SJSA1 (cell line): Measurements from ENCODE around the gene TRIP12. TPM values are rescaled to one million over a fixed set of nuclear protein-coding genes. Genes with fewer than 3 reads are reported as not detected.
"Not testable (repeated sequence)": the region's sequence is repeated elsewhere in the genome, so short reads cannot be mapped to it uniquely, and the experiment has no call there.

Experiments
- DNase-seq, 2 experiments: peaks; one replicate each; pipeline ENCODE4 v3.0.0-alpha.2; 2015 to 2020; ENCODE audit warnings: low spot score in 2 of 2, low read depth in 1 of 2
- H3K27ac ChIP-seq: fragments of 250-450 bp; sonication (Bioruptor Pico); 2 replicates; pipeline ENCODE4 v1.5.1; 2020; ENCODE audit warnings: mild to moderate bottlenecking, moderate library complexity
- H3K27me3 ChIP-seq: fragments of 250-450 bp; sonication (Bioruptor Pico); replicated peaks from 2 replicates; pipeline ENCODE4 v1.5.1; 2020; ENCODE audit warnings: mild to moderate bottlenecking, moderate library complexity
- H3K36me3 ChIP-seq: fragments of 250-450 bp; sonication (Bioruptor Pico); 2 replicates; pipeline ENCODE4 v1.5.1; 2020; ENCODE audit warnings: mild to moderate bottlenecking
- H3K4me1 ChIP-seq: fragments of 250-450 bp; sonication (Bioruptor Pico); replicated peaks from 2 replicates; pipeline ENCODE4 v1.6.1; 2021; ENCODE audit warnings: mild to moderate bottlenecking
- H3K4me3 ChIP-seq: fragments of 250-450 bp; sonication (Bioruptor Pico); 2 replicates; pipeline ENCODE4 v1.5.1; 2020; ENCODE audit warnings: mild to moderate bottlenecking
- H3K9me3 ChIP-seq: fragments of 250-450 bp; sonication (Bioruptor Pico); replicated peaks from 2 replicates; pipeline ENCODE4 v1.5.1; 2020; ENCODE audit warnings: mild to moderate bottlenecking
- total RNA-seq: library from RNA; depleted of rRNA; stranded (reverse); fragments of >200 nt; shearing (Covaris generic); gene quantifications from 2 replicates; pipeline ENCODE4 v1.2.3, GENCODE V29; 2014; rRNA removed

TRIP12 gene
- total RNA-seq = 83.1 and 139 TPM in 2 replicates

GRCh38 chr2:229921892-229922448, at the start of gene TRIP12:
TRIP12 (minus strand) TSS chr2:229922009; CDS start chr2:229880079, 41,930 bp downstream.
- Histone ChIP-seq H3K27me3 (no peaks in the 10 kb centered on the region), H3K36me3 (peaks cover 18% of the 10 kb centered on the region), H3K4me3 (peak within 1 kb of the TSS; percentile 73), H3K9me3 (no peaks in the 10 kb centered on the region), H3K27ac (peak within 1 kb of the TSS; percentile 88), H3K4me1 (peaks cover 9% of the 10 kb centered on the region)
- peak; percentile 96 to 99 for DNase-seq

DNA sequence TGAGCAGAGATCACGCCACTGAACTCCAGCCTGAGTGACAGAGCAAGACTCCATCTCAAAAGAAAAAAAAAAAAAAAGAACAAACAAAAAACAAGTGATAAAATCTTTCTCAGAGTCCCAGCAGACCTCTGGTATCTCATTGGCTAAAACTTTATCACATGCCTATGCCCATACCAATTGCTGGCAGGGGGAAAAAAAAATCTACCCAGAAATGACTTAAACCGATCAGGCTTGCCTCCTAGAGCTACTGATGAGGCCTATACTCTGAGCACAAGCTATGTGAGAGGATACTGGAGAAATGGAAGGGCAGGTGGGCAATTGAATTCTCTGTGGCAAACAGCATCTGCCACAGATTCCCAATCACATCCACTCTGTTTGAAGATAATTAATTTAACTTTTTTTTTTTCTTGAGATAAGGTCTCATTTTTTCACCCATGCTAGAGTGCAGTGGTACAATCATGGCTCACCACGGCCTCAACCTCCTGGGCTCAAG, 49.5 kb upstream of the TRIP12 start:
- H3K4me1 ChIP-seq = no peaks in the 10 kb centered on the region
- no peaks in the 10 kb centered on the region for H3K36me3 ChIP-seq
- no peaks in the 10 kb centered on the region for H3K9me3 ChIP-seq
- H3K27ac ChIP-seq = no peak overlapping the region
- no peaks in the 10 kb centered on the region for H3K27me3 ChIP-seq
- DNase-seq = no peak
- no peak overlapping the region for H3K4me3 ChIP-seq

- H3K27ac ChIP-seq = no peak overlapping the region
- no peaks in the 10 kb centered on the region for H3K36me3 ChIP-seq
- no peaks in the 10 kb centered on the region for H3K9me3 ChIP-seq
- H3K4me1 ChIP-seq = no peaks in the 10 kb centered on the region
- H3K4me3 ChIP-seq = no peak overlapping the region
- no peak for DNase-seq
- no peaks in the 10 kb centered on the region for H3K27me3 ChIP-seq
Measured at GRCh38 chr2:229970406-229970805, 48.6 kb upstream of the TRIP12 start.

GRCh38 chr2:229969921-229970320, 48.1 kb upstream of the TRIP12 start:
- DNase-seq = no peak
- H3K27ac ChIP-seq = no peak overlapping the region
- H3K4me3 ChIP-seq = no peak overlapping the region
- H3K36me3 ChIP-seq = no peaks in the 10 kb centered on the region
- H3K4me1 ChIP-seq = no peaks in the 10 kb centered on the region
- H3K9me3 ChIP-seq = no peaks in the 10 kb centered on the region
- no peaks in the 10 kb centered on the region for H3K27me3 ChIP-seq

DNA sequence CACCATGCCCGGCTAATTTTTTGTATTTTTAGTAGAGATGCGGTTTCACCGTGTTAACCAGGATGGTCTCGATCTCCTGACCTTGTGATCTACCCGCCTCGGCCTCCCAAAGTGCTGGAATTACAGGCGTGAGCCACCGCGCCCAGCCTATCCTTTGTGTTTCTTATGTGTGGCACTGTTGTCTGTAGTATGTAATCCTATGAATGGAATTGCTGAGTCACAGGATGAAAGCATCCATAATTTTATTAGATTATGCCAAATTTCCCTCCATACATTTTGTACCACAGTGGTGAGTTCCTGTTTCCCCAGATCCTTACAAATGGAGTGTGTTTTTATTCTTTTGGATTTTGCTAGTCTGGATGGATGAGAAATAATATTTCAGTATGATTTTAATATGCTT, 41.8 kb upstream of the TRIP12 start:
- not testable (repeated sequence) for DNase-seq, H3K27me3 ChIP-seq, H3K9me3 ChIP-seq, H3K36me3 ChIP-seq, H3K27ac ChIP-seq, H3K4me1 ChIP-seq, H3K4me3 ChIP-seq

GRCh38 chr2:229956491-229956890, 34.7 kb upstream of the TRIP12 start:
- H3K27ac ChIP-seq = no peak overlapping the region
- no peaks in the 10 kb centered on the region for H3K36me3 ChIP-seq
- no peak overlapping the region for H3K4me3 ChIP-seq
- no peak for DNase-seq
- H3K4me1 ChIP-seq = no peaks in the 10 kb centered on the region
- H3K27me3 ChIP-seq = no peaks in the 10 kb centered on the region
- no peaks in the 10 kb centered on the region for H3K9me3 ChIP-seq

DNA sequence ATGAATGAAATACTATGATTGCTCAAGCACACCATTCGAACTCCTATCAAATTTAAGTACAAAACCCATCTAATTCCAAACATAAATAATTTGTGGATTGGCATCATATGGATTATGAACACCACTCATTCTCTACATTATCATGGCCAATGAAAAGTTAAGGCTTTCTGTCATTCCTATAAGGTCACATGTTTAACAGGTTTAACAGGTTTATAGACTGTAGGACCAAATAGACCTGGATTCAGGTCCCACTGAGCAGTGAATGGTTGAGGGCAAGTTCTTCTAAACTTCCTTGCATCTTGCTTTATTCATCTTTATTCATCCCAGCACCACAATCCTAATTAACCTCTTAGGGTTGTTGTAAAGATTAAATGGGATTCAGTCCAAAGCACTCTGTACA, 33.9 kb upstream of the TRIP12 start:
- H3K9me3 ChIP-seq = no peaks in the 10 kb centered on the region
- no peak overlapping the region for H3K27ac ChIP-seq
- H3K4me3 ChIP-seq = no peak overlapping the region
- H3K27me3 ChIP-seq = no peaks in the 10 kb centered on the region
- DNase-seq = no peak
- H3K36me3 ChIP-seq = no peaks in the 10 kb centered on the region
- H3K4me1 ChIP-seq = no peaks in the 10 kb centered on the region

DNA sequence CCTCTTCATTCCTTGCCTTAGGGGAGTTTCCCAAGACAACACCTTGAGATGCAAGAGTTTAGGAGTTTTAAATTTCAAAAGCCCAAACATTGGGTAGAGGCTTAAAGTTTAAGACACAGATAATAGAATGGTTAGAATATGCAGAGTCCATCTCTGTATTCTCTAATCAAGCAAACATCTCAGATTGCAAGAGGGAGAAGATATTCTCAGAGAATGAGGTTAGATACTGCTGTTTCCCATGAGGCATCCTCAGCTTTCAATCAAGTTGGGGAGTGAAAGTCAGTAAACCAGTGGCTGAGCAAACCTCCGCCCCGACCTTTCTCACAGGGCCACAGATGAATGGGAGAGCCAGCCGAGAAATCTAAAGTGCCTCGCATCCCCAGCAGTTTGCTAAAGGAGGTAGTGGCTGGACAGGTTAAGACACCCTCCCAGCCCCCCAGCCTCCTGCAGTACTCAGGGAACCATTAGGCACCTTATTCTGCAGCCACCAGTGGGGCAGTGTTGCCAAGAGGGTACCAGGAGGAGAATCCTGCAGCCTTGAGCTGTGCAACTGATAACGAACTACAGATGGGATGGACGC, 30.5 kb upstream of the TRIP12 start:
- Histone ChIP-seq H3K4me3 (no peak overlapping the region), H3K27ac (no peak overlapping the region), H3K27me3 (no peaks in the 10 kb centered on the region)

GRCh38 chr2:229947544-229947943, 25.7 kb upstream of the TRIP12 start:
- no peak for DNase-seq
- Histone ChIP-seq H3K27ac (no peak overlapping the region), H3K4me3 (no peak overlapping the region), H3K36me3 (no peaks in the 10 kb centered on the region), H3K9me3 (no peaks in the 10 kb centered on the region), H3K4me1 (no peaks in the 10 kb centered on the region), H3K27me3 (no peaks in the 10 kb centered on the region)

More for the DNA sequence above, 30.5 kb upstream of the TRIP12 start:
- DNase-seq = no peak
- no peaks in the 10 kb centered on the region for H3K36me3 ChIP-seq
- no peaks in the 10 kb centered on the region for H3K4me1 ChIP-seq
- no peaks in the 10 kb centered on the region for H3K9me3 ChIP-seq

- no peak for DNase-seq
- no peaks in the 10 kb centered on the region for H3K27me3 ChIP-seq
- no peak overlapping the region for H3K27ac ChIP-seq
- no peaks in the 10 kb centered on the region for H3K9me3 ChIP-seq
- H3K4me3 ChIP-seq = no peak overlapping the region
- no peaks in the 10 kb centered on the region for H3K4me1 ChIP-seq
- no peaks in the 10 kb centered on the region for H3K36me3 ChIP-seq
Measured at GRCh38 chr2:229945975-229946374, 24.2 kb upstream of the TRIP12 start.

- Histone ChIP-seq H3K4me3 (no peak overlapping the region), H3K4me1 (no peaks in the 10 kb centered on the region), H3K27ac (no peak overlapping the region), H3K27me3 (no peaks in the 10 kb centered on the region), H3K36me3 (no peaks in the 10 kb centered on the region), H3K9me3 (no peaks in the 10 kb centered on the region)
- DNase-seq = no peak
Measured at GRCh38 chr2:229943770-229944449, 22.1 kb upstream of the TRIP12 start.

- Histone ChIP-seq H3K4me3 (no peak overlapping the region), H3K4me1 (no peaks in the 10 kb centered on the region), H3K27me3 (no peaks in the 10 kb centered on the region), H3K9me3 (no peaks in the 10 kb centered on the region), H3K36me3 (no peaks in the 10 kb centered on the region), H3K27ac (no peak overlapping the region)
- no peak for DNase-seq
Measured at GRCh38 chr2:229943171-229943570, 21.4 kb upstream of the TRIP12 start.

GRCh38 chr2:229942671-229943070, 20.9 kb upstream of the TRIP12 start:
- DNase-seq = no peak
- no peaks in the 10 kb centered on the region for H3K9me3 ChIP-seq
- no peaks in the 10 kb centered on the region for H3K27me3 ChIP-seq
- no peak overlapping the region for H3K27ac ChIP-seq
- no peak overlapping the region for H3K4me3 ChIP-seq
- no peaks in the 10 kb centered on the region for H3K36me3 ChIP-seq
- H3K4me1 ChIP-seq = no peaks in the 10 kb centered on the region

DNA sequence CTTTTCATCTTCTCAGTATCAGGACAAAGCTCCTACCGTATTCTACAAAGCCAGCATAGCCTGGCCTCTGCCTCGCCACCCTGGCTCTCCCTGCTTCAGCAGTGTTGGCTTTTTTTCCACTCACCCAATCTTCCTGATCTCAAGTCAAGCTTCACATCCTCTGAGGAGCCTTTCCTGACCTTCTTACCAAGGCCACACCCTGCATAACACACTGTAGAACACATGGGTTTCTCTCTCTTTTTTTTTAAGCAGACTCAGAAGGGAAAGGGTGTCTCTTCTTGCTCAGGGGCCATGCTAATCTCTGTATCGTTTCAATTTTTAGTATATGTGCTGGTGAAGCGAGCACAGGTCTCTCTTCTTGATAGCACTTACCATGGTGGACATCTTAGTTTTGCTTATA, 15.7 kb upstream of the TRIP12 start:
- no peak overlapping the region for H3K4me3 ChIP-seq
- H3K9me3 ChIP-seq = no peaks in the 10 kb centered on the region
- H3K36me3 ChIP-seq = no peaks in the 10 kb centered on the region
- H3K27ac ChIP-seq = no peak overlapping the region
- no peaks in the 10 kb centered on the region for H3K27me3 ChIP-seq
- no peaks in the 10 kb centered on the region for H3K4me1 ChIP-seq
- no peak for DNase-seq
